ENCODE measurements around the gene ERN1.

GRCh38 chr17:64016231-64016784 lies 113.6 kb downstream of the ERN1 start:
- no peak for TF ChIP-seq POLR2A (IDR thresholded peaks at IDR 0.05)
- no peak for TF ChIP-seq CTCF (IDR thresholded peaks at IDR 0.05)

All from body of pancreas (tissue), 4 donors.